ENCODE measurements around the gene WWC2. TPM values are rescaled to one million over a fixed set of nuclear protein-coding genes. Genes with fewer than 3 reads are reported as not detected.

Gene WWC2
- total RNA-seq, 4 donors from 2014 or later, result 28.2 to 38.5 (median 37.0) TPM

DNA sequence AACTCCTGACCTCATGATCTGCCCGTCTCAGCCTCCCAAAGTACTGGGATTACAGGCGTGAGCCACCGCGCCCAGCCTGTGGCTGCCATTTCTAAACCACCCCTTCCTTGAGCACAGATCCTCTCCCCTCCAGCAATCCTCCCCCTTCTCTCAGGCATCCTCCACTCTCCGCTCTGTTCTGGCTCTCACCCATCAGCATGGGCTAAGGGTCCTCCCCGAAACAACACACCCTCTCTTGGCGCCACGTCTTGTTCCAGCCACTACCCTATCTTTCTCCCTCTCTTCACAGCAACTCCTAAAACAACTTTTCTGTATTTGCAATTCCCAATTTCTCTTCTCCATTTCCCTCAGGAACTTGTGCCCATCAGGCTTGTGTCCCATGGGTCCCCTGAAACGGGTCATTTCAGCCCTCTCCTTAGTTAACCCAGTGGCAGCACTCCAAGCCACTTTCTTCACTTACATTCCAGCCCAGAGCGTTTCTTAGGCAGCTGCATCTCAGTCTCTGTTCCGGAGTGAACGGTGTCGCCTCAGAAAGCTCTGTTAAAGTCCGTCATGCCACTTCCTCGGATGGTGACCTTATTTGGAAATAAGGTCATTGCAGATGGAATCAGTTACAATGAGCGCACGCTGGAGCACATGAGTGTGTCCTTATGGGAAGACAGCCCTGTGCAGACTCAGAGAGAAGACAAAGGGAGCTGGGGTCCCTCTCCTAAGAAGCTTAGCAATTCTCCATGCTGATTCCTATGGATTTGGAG is 251.4 kb downstream of the WWC2 start:
- Histone ChIP-seq H3K27me3 (peaks cover 0 to 38% (median 0%) of the 10 kb centered on the region in 4 donors), H3K4me1 (no peaks in the 10 kb centered on the region), H3K36me3 (no peaks in the 10 kb centered on the region), H3K4me3 (no peak overlapping the region), H3K9me3 (no peaks in the 10 kb centered on the region), H3K27ac (replicated peaks in 1 of 4) (no peak overlapping the region)
- TF ChIP-seq POLR2A (IDR thresholded peaks at IDR 0.05; ENCODE audit: low read depth) (no peak), EP300 (IDR thresholded peaks at IDR 0.05) (no peak), POLR2AphosphoS5 (IDR thresholded peaks at IDR 0.05) (no peak)
- TF ChIP-seq, protein P1, sequence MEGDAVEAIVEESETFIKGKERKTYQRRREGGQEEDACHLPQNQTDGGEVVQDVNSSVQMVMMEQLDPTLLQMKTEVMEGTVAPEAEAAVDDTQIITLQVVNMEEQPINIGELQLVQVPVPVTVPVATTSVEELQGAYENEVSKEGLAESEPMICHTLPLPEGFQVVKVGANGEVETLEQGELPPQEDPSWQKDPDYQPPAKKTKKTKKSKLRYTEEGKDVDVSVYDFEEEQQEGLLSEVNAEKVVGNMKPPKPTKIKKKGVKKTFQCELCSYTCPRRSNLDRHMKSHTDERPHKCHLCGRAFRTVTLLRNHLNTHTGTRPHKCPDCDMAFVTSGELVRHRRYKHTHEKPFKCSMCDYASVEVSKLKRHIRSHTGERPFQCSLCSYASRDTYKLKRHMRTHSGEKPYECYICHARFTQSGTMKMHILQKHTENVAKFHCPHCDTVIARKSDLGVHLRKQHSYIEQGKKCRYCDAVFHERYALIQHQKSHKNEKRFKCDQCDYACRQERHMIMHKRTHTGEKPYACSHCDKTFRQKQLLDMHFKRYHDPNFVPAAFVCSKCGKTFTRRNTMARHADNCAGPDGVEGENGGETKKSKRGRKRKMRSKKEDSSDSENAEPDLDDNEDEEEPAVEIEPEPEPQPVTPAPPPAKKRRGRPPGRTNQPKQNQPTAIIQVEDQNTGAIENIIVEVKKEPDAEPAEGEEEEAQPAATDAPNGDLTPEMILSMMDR (IDR thresholded peaks at IDR 0.05), result no peak
- intact Hi-C loops (cut with DNase I), result no loop called here
- 84% methylated on average over 16 of the region's 17 CpGs for WGBS
- DNase-seq (ENCODE audit: extremely low spot score), result no peak

DNA sequence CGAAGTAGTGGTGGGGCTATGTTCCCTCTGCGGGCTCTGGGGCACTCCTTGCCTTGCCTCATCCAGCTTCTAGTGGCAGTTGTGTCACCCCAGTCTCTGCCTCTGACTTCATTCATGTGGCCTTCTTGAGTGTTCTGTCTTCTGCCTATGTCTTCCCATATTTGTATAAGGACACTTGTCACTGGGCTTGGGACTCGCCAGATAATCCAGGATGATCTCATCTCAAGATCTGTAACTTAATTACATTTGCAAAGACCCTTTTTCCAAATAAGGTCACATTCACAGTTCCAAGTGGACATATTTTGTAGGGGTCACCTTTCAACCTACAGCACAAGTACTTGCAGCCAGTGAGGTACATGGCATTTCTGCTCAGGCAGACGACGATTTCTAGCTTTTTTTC is 253.5 kb downstream of the WWC2 start:
- intact Hi-C loops (cut with DNase I), result no loop called here
- no peak for TF ChIP-seq POLR2A (IDR thresholded peaks at IDR 0.05; ENCODE audit: low read depth)
- TF ChIP-seq EP300 (IDR thresholded peaks at IDR 0.05), result no peak
- TF ChIP-seq POLR2AphosphoS5 (IDR thresholded peaks at IDR 0.05), result no peak
- TF ChIP-seq, protein P1 (IDR thresholded peaks at IDR 0.05), result no peak
- H3K27me3 ChIP-seq, result peaks cover 0 to 42% (median 0%) of the 10 kb centered on the region in 4 donors
- H3K9me3 ChIP-seq, result no peaks in the 10 kb centered on the region
- 82% methylated on average over 5 of the region's 5 CpGs for WGBS
- DNase-seq (ENCODE audit: extremely low spot score), result no peak
- H3K36me3 ChIP-seq, result no peaks in the 10 kb centered on the region
- H3K4me1 ChIP-seq, result no peaks in the 10 kb centered on the region
- no peak overlapping the region for H3K27ac ChIP-seq (replicated peaks in 1 of 4)
- no peak overlapping the region for H3K4me3 ChIP-seq

DNA sequence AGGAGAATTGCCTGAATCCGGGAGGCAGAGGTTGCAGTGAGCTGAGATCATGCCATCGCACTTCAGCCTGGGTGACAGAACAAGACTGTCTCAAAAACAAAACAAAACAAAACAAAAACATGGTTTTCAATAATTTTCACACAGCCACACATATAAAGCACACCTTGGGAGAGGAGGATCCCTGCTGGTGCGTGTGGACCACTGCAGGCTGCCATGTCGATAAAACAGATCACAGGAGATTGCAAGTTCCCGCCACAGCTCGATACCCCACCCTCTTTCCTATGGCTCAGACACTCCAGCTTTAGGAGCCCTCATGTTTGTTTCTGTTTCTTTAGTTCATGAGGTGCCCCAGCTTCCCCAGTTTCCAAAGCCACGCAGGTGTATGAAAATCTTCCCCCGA is 254.5 kb downstream of the WWC2 start:
- no peak for DNase-seq (ENCODE audit: extremely low spot score)
- 85% methylated on average over 8 of the region's 8 CpGs for WGBS

DNA sequence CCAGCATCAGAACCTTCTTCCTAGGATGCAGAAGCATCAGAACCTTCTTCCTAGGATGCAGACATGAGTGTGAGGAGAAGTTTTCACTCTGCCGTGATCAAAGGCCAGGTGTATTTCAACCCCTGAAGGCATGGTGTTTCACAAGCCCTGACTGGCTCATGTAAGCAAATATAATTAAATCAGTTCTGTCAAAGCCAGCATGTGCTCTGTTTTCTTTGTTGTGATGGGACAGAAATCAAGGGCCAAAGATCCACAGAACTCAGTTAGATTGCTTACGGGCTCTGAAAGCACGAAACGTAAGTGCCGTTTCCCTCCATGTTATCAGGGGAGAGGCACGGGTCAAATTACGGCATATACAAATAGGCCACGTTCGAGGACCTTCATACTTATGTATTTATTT is 255.2 kb downstream of the WWC2 start:
- TF ChIP-seq POLR2A (IDR thresholded peaks at IDR 0.05; ENCODE audit: low read depth) (no peak), EP300 (IDR thresholded peaks at IDR 0.05) (no peak), POLR2AphosphoS5 (IDR thresholded peaks at IDR 0.05) (no peak)
- TF ChIP-seq, protein P1 (IDR thresholded peaks at IDR 0.05), result no peak
- no peak overlapping the region for H3K4me3 ChIP-seq
- intact Hi-C loops (cut with DNase I), result no loop called here
- WGBS, result 71% methylated on average over 9 of the region's 9 CpGs
- no peaks in the 10 kb centered on the region for H3K36me3 ChIP-seq
- DNase-seq (ENCODE audit: extremely low spot score), result no peak
- no peak overlapping the region for H3K27ac ChIP-seq (replicated peaks in 1 of 4)
- H3K4me1 ChIP-seq, result no peaks in the 10 kb centered on the region
- peaks cover 0 to 35% (median 0%) of the 10 kb centered on the region in 4 donors for H3K27me3 ChIP-seq
- no peaks in the 10 kb centered on the region for H3K9me3 ChIP-seq

More for the DNA sequence above, 254.5 kb downstream of the WWC2 start:
- no peak overlapping the region for H3K27ac ChIP-seq (replicated peaks in 1 of 4)
- H3K9me3 ChIP-seq, result no peaks in the 10 kb centered on the region
- no peaks in the 10 kb centered on the region for H3K4me1 ChIP-seq
- TF ChIP-seq, protein P1 (IDR thresholded peaks at IDR 0.05), result no peak
- TF ChIP-seq POLR2AphosphoS5 (IDR thresholded peaks at IDR 0.05), result no peak
- TF ChIP-seq EP300 (IDR thresholded peaks at IDR 0.05), result no peak
- TF ChIP-seq POLR2A (IDR thresholded peaks at IDR 0.05; ENCODE audit: low read depth), result no peak
- no peaks in the 10 kb centered on the region for H3K36me3 ChIP-seq
- H3K4me3 ChIP-seq, result no peak overlapping the region
- intact Hi-C loops (cut with DNase I), result no loop called here
- peaks cover 0 to 35% (median 0%) of the 10 kb centered on the region in 4 donors for H3K27me3 ChIP-seq

All from esophagus muscularis mucosa (tissue), 4 donors.